Mucosa of rectum (tissue), 2 donors: Measurements from ENCODE around the gene RUBCNL.

Experiments
- H3K27ac ChIP-seq, 2 donors: one replicate each; pipeline ENCODE4 v1.7.0; 2013; ENCODE audit warnings: inconsistent platforms in 2 of 2, low read depth in 2 of 2, low read length in 2 of 2
- H3K27me3 ChIP-seq, 2 donors: one replicate each; pipeline ENCODE4 v1.7.0; 2013; ENCODE audit warnings: low read length in 2 of 2; ENCODE audit not compliant: control insufficient read depth in 2 of 2, insufficient read depth in 2 of 2
- H3K36me3 ChIP-seq, 2 donors: one replicate each; pipeline ENCODE4 v1.7.0; 2013; ENCODE audit warnings: low read length in 2 of 2; ENCODE audit not compliant: control insufficient read depth in 2 of 2, insufficient read depth in 2 of 2
- H3K4me1 ChIP-seq, 2 donors: one replicate each; pipeline ENCODE4 v1.7.0; 2013; ENCODE audit warnings: low read length in 2 of 2, mild to moderate bottlenecking in 1 of 2; ENCODE audit not compliant: control insufficient read depth in 2 of 2, insufficient read depth in 2 of 2
- H3K4me3 ChIP-seq, 2 donors: one replicate each; pipeline ENCODE4 v1.7.0; 2013; ENCODE audit warnings: low read length in 2 of 2
- H3K9ac ChIP-seq, 2 donors: one replicate each; pipeline ENCODE4 v1.7.0; 2013; ENCODE audit warnings: low read length in 2 of 2, low read depth in 1 of 2, mild to moderate bottlenecking in 1 of 2
- H3K9me3 ChIP-seq, 2 donors: one replicate each; pipeline ENCODE4 v1.7.0; 2013; ENCODE audit warnings: low read length in 2 of 2; ENCODE audit not compliant: control insufficient read depth in 2 of 2
- donor health status: healthy.
- donor health status: Normal muscosa, but diverticular disease.

The RUBCNL gene

GRCh38 chr13:46293436-46293835, 93.6 kb downstream of the RUBCNL start:
- Histone ChIP-seq H3K36me3 (no peaks in the 10 kb centered on the region), H3K9me3 (no peaks in the 10 kb centered on the region), H3K27ac (no peak overlapping the region), H3K4me1 (no peaks in the 10 kb centered on the region), H3K27me3 (no peaks in the 10 kb centered on the region), H3K9ac (no peak overlapping the region), H3K4me3 (no peak overlapping the region)
